CD4-positive, CD25-positive, alpha-beta regulatory T cell (primary cell): ENCODE measurements around the gene SIGLEC7. TPM values are rescaled to one million over a fixed set of nuclear protein-coding genes. Genes with fewer than 3 reads are reported as not detected.

Source experiments
- ATAC-seq, 2 donors: fragments of 150-1000 bp; cut with Tn5 transposase; one replicate each; pipeline ENCODE4 v1.10.0; 2021; ENCODE audit warnings: low read depth in 2 of 2, moderate number of reproducible peaks in 2 of 2, moderate library complexity in 1 of 2
- DNase-seq, 3 donors: peaks; one replicate each; pipeline versions ENCODE4 v3.0.0 to v3.0.0-alpha.2; 2012 to 2022; ENCODE audit warnings: mixed read lengths in 1 of 3
- H3K27ac ChIP-seq: one replicate; pipeline ENCODE4 v1.7.0; 2013; ENCODE audit warnings: mild to moderate bottlenecking, low read length; ENCODE audit not compliant: insufficient read depth, poor library complexity, severe bottlenecking
- H3K27me3 ChIP-seq: one replicate; pipeline ENCODE4 v1.7.0; 2013; ENCODE audit warnings: low read length; ENCODE audit not compliant: control insufficient read depth, insufficient read depth
- H3K36me3 ChIP-seq: one replicate; pipeline ENCODE4 v1.7.0; 2013; ENCODE audit warnings: mild to moderate bottlenecking, low read length, moderate library complexity; ENCODE audit not compliant: control insufficient read depth, insufficient read depth
- H3K4me1 ChIP-seq: 2 replicates; pipeline ENCODE4 v1.7.0; 2013; ENCODE audit warnings: mild to moderate bottlenecking, low read length; ENCODE audit not compliant: insufficient read depth, control insufficient read depth, poor library complexity, severe bottlenecking
- H3K4me3 ChIP-seq: one replicate; pipeline ENCODE4 v1.7.0; 2013; ENCODE audit warnings: low read depth, mild to moderate bottlenecking, low read length, moderate library complexity
- H3K9me3 ChIP-seq, 2 experiments: 1 replicate in 1 of 2; 2 replicates in 1 of 2; pipeline ENCODE4 v1.7.0; 2013; ENCODE audit warnings: low read length in 2 of 2, mild to moderate bottlenecking in 1 of 2, moderate library complexity in 1 of 2; ENCODE audit not compliant: control insufficient read depth in 2 of 2
- H3K27ac Mint-ChIP-seq, 3 donors: one replicate each; pipeline ENCODE4 v1.8.0; 2020 to 2022; ENCODE audit warnings: mild to moderate bottlenecking in 3 of 3, mixed read lengths in 3 of 3, moderate library complexity in 2 of 3
- H3K27me3 Mint-ChIP-seq: one replicate; pipeline ENCODE4 v1.8.0; 2022; ENCODE audit warnings: mild to moderate bottlenecking, mixed read lengths
- H3K36me3 Mint-ChIP-seq: one replicate; pipeline ENCODE4 v1.8.0; 2020; ENCODE audit warnings: mixed read lengths
- H3K4me1 Mint-ChIP-seq, 4 donors: one replicate each; pipeline ENCODE4 v1.8.0; 2020 to 2022; ENCODE audit warnings: mixed read lengths in 4 of 4, mild to moderate bottlenecking in 1 of 4
- H3K4me3 Mint-ChIP-seq, 4 donors: one replicate each; pipeline ENCODE4 v1.8.0; 2020 to 2022; ENCODE audit warnings: mild to moderate bottlenecking in 4 of 4, mixed read lengths in 4 of 4, moderate library complexity in 3 of 4
- H3K9me3 Mint-ChIP-seq, 7 donors: one replicate each; pipeline ENCODE4 v1.8.0; 2020 to 2022; ENCODE audit warnings: mixed read lengths in 7 of 7, mild to moderate bottlenecking in 3 of 7, moderate library complexity in 2 of 7
- polyA plus RNA-seq, 4 donors: library from polyadenylated mRNA; unstranded; fragments of 300-500 nt; fragmentation: Illumina TruSeq; gene quantifications; one replicate each; pipeline ENCODE4 v1.2.3, GENCODE V29; 2021
- total RNA-seq: library from RNA; stranded (reverse); gene quantifications from one replicate; pipeline ENCODE4 v1.2.3, GENCODE V29; 2022

SIGLEC7 gene
- total and polyA plus RNA-seq, 5 donors from 2014 or later: not detected

- H3K27me3 ChIP-seq: peaks cover 2% of the 10 kb centered on the region
- H3K4me1 ChIP-seq: peaks cover 27% of the 10 kb centered on the region
- Mint-ChIP-seq H3K4me1 (peaks cover 17 to 52% (median 29%) of the 10 kb centered on the region in 4 donors), H3K27ac (no peak overlapping the region), H3K4me3 (no peak overlapping the region), H3K27me3 (peaks cover 30% of the 10 kb centered on the region), H3K9me3 (peaks cover 0 to 2% (median 0%) of the 10 kb centered on the region in 7 donors), H3K36me3 (peaks cover 6% of the 10 kb centered on the region)
- no peak for DNase-seq
- H3K4me3 ChIP-seq: no peak overlapping the region
- no peaks in the 10 kb centered on the region for H3K9me3 ChIP-seq
- H3K36me3 ChIP-seq: no peaks in the 10 kb centered on the region
- no peak overlapping the region for H3K27ac ChIP-seq
- no peak for ATAC-seq
Observed at GRCh38 chr19:51135004-51135403, 7.1 kb upstream of the SIGLEC7 start.

- Histone ChIP-seq H3K36me3 (no peaks in the 10 kb centered on the region), H3K4me3 (no peak overlapping the region), H3K27ac (no peak overlapping the region), H3K9me3 (no peaks in the 10 kb centered on the region), H3K4me1 (peaks cover 18% of the 10 kb centered on the region), H3K27me3 (peaks cover 2% of the 10 kb centered on the region)
- H3K27ac Mint-ChIP-seq: peak overlapping the region in 1 of 3 donors; percentile 68
- H3K4me3 Mint-ChIP-seq: no peak overlapping the region
- H3K9me3 Mint-ChIP-seq: peaks cover 0 to 2% (median 0%) of the 10 kb centered on the region in 7 donors
- no peak for ATAC-seq
- H3K27me3 Mint-ChIP-seq: peaks cover 34% of the 10 kb centered on the region
- DNase-seq: no peak
- H3K36me3 Mint-ChIP-seq: peaks cover 6% of the 10 kb centered on the region
- peaks cover 17 to 40% (median 25%) of the 10 kb centered on the region in 4 donors for H3K4me1 Mint-ChIP-seq
Observed at GRCh38 chr19:51135986-51136762, 5.9 kb upstream of the SIGLEC7 start.

GRCh38 chr19:51136851-51137551 is 5.1 kb upstream of the SIGLEC7 start:
- Mint-ChIP-seq H3K4me1 (peaks cover 17 to 34% (median 23%) of the 10 kb centered on the region in 4 donors), H3K27me3 (peaks cover 38% of the 10 kb centered on the region), H3K4me3 (peak overlapping the region in 1 of 4 donors; percentile 52), H3K9me3 (peaks cover 0 to 2% (median 0%) of the 10 kb centered on the region in 7 donors), H3K27ac (peak overlapping the region in 1 of 3 donors; percentile 75), H3K36me3 (peaks cover 6% of the 10 kb centered on the region)
- no peak overlapping the region for H3K27ac ChIP-seq
- H3K27me3 ChIP-seq: peaks cover 2% of the 10 kb centered on the region
- H3K9me3 ChIP-seq: no peaks in the 10 kb centered on the region
- H3K4me1 ChIP-seq: peaks cover 13% of the 10 kb centered on the region
- H3K4me3 ChIP-seq: no peak overlapping the region
- peak in 1 of 2 donors; percentile 34 for ATAC-seq
- no peak for DNase-seq
- H3K36me3 ChIP-seq: no peaks in the 10 kb centered on the region

GRCh38 chr19:51137792-51138425 is 4.2 kb upstream of the SIGLEC7 start:
- no peak for DNase-seq
- no peak for ATAC-seq
- H3K4me3 ChIP-seq: no peak overlapping the region
- Mint-ChIP-seq H3K9me3 (no peaks in the 10 kb centered on the region), H3K27ac (peak overlapping the region in 1 of 3 donors; percentile 75), H3K4me3 (no peak overlapping the region), H3K36me3 (peaks cover 6% of the 10 kb centered on the region), H3K4me1 (peaks cover 13 to 27% (median 16%) of the 10 kb centered on the region in 4 donors), H3K27me3 (peaks cover 38% of the 10 kb centered on the region)
- no peak overlapping the region for H3K27ac ChIP-seq
- H3K4me1 ChIP-seq: peaks cover 7% of the 10 kb centered on the region
- no peaks in the 10 kb centered on the region for H3K9me3 ChIP-seq
- H3K27me3 ChIP-seq: peaks cover 2% of the 10 kb centered on the region
- H3K36me3 ChIP-seq: no peaks in the 10 kb centered on the region

- peak in 1 of 2 donors; percentile 23 for ATAC-seq
- H3K4me1 Mint-ChIP-seq: peaks cover 13 to 27% (median 16%) of the 10 kb centered on the region in 4 donors
Observed at GRCh38 chr19:51138549-51138979, 3.5 kb upstream of the SIGLEC7 start.

GRCh38 chr19:51139299-51140014 is 2.6 kb upstream of the SIGLEC7 start:
- H3K9me3 ChIP-seq: no peaks in the 10 kb centered on the region
- no peak overlapping the region for H3K4me3 ChIP-seq
- no peak for ATAC-seq
- H3K4me1 Mint-ChIP-seq: peaks cover 13 to 27% (median 16%) of the 10 kb centered on the region in 4 donors
- peaks cover 38% of the 10 kb centered on the region for H3K27me3 Mint-ChIP-seq
- H3K4me1 ChIP-seq: peaks cover 7% of the 10 kb centered on the region
- no peak overlapping the region for H3K4me3 Mint-ChIP-seq
- peaks cover 2% of the 10 kb centered on the region for H3K27me3 ChIP-seq
- no peaks in the 10 kb centered on the region for H3K9me3 Mint-ChIP-seq
- no peaks in the 10 kb centered on the region for H3K36me3 ChIP-seq
- no peak for DNase-seq
- H3K27ac Mint-ChIP-seq: peak overlapping the region in 2 of 3 donors; percentile 59 to 65
- no peak overlapping the region for H3K27ac ChIP-seq
- H3K36me3 Mint-ChIP-seq: peaks cover 6% of the 10 kb centered on the region

More at GRCh38 chr19:51138549-51138979, 3.5 kb upstream of the SIGLEC7 start:
- Histone ChIP-seq H3K9me3 (no peaks in the 10 kb centered on the region), H3K36me3 (no peaks in the 10 kb centered on the region), H3K4me1 (peaks cover 7% of the 10 kb centered on the region), H3K27ac (no peak overlapping the region), H3K27me3 (peaks cover 2% of the 10 kb centered on the region), H3K4me3 (no peak overlapping the region)
- Mint-ChIP-seq H3K36me3 (peaks cover 6% of the 10 kb centered on the region), H3K9me3 (no peaks in the 10 kb centered on the region), H3K4me3 (no peak overlapping the region), H3K27ac (peak overlapping the region in 1 of 3 donors; percentile 59), H3K27me3 (peaks cover 38% of the 10 kb centered on the region)
- DNase-seq: no peak

GRCh38 chr19:51140441-51140840 is 1.7 kb upstream of the SIGLEC7 start:
- ATAC-seq: no peak

More at GRCh38 chr19:51140441-51140840, 1.7 kb upstream of the SIGLEC7 start:
- Mint-ChIP-seq H3K4me3 (no peak overlapping the region), H3K9me3 (no peaks in the 10 kb centered on the region), H3K27ac (no peak overlapping the region), H3K4me1 (peaks cover 9 to 27% (median 16%) of the 10 kb centered on the region in 4 donors), H3K36me3 (peaks cover 6% of the 10 kb centered on the region), H3K27me3 (peaks cover 34% of the 10 kb centered on the region)
- Histone ChIP-seq H3K27ac (no peak overlapping the region), H3K4me1 (peaks cover 7% of the 10 kb centered on the region), H3K36me3 (no peaks in the 10 kb centered on the region), H3K9me3 (no peaks in the 10 kb centered on the region), H3K4me3 (no peak overlapping the region), H3K27me3 (peaks cover 2% of the 10 kb centered on the region)
- no peak for DNase-seq
